LNCAP (cell line): ENCODE results near the gene EEFSEC.

ENCODE experiments used
- TF ChIP-seq, protein P1 (sequence below): fragments of 450-650 bp; IDR thresholded peaks from 2 replicates; pipeline ENCODE4 v1.5.1; 2017; ENCODE audit warnings: mild to moderate bottlenecking

Gene EEFSEC

DNA sequence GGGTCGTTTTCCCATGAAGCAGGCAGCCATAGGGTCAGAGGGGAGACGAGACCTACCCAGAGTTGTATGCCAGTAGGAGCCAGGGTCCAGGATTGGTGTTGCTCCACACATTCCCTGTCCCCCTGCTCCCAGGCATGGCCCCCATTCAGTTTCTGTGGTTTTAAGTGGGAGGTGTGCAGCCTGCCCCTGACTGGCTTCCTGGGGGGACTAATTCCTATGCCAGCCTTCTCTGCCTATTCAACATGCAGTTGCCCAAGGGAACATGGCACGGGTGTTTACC lies 126.3 kb downstream of the EEFSEC start:
- TF ChIP-seq, protein P1, sequence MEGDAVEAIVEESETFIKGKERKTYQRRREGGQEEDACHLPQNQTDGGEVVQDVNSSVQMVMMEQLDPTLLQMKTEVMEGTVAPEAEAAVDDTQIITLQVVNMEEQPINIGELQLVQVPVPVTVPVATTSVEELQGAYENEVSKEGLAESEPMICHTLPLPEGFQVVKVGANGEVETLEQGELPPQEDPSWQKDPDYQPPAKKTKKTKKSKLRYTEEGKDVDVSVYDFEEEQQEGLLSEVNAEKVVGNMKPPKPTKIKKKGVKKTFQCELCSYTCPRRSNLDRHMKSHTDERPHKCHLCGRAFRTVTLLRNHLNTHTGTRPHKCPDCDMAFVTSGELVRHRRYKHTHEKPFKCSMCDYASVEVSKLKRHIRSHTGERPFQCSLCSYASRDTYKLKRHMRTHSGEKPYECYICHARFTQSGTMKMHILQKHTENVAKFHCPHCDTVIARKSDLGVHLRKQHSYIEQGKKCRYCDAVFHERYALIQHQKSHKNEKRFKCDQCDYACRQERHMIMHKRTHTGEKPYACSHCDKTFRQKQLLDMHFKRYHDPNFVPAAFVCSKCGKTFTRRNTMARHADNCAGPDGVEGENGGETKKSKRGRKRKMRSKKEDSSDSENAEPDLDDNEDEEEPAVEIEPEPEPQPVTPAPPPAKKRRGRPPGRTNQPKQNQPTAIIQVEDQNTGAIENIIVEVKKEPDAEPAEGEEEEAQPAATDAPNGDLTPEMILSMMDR = no peak

DNA sequence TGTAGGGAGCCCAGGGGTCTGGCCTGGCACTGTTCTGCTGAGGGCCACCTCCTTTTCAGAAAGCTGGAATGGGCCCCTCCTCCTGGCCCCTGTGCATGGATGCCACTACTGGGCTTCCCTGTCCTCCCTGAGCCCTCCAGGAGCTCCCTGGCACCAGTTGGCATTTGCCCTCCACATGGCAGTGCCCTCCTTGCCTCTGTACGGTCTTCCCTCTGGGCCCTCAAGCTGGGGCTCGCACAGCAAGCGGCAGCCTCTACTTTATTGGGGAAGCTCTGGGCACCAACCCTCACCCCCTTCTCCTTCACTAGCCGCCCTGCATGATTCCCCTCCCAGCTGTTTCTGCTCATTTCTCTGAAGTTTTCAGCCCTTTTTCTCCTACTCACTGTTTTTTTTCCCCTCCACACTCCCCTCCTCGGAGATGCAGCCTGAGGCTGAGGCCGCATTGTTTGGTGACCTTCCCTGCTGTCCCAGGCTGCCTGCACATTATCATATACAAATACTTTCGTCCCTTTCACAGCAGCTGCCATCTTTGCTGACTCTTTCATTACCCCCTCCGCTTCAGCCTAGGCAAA lies 127.3 kb downstream of the EEFSEC start:
- TF ChIP-seq, protein P1 = no peak

GRCh38 chr3:128281056-128281455 lies 127.8 kb downstream of the EEFSEC start:
- TF ChIP-seq, protein P1 = no peak

DNA sequence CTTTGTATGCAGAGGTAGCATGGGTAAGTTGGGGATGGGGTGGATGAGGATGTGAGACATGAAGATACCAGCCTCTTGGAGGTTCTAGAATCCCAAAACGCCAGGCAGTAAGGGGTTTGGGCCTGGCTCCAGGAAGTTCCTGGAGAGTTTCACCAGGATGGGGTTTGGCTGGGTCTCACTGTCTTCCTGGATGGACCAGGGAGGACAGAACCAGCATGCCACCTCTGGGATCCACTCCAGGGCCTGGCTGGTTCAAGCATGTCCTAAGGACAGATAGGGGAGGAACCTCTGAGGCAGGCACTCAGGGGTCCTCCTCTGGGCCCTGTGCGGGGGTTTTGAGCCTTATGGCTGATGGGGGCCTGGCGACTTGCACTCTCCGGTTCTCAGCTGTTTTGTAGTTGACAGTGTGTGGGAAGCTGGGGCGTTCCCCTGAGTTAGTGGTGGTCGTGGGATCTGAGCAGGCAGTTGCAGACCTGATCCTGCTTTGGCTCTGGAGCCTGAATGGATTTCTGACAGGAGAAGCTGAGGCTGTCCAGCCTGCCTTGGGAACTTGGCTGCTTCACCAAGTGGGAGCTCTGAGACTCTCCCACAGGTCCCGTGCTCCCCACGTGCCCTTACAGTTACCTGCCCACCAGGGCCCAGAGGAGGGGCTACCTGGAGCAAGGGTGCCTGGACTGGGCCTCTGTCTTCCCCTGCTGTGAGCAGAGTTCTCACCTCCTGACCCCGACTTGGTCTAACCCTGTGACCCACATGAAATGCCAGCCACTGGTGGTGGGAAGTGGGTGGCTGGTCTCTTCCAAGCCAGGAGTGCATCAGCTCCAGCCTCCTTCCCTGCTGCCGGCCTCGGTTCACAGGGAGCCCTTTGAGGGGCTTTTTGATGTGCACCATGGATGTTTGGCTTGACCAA lies 128.4 kb downstream of the EEFSEC start:
- TF ChIP-seq, protein P1 = no peak

DNA sequence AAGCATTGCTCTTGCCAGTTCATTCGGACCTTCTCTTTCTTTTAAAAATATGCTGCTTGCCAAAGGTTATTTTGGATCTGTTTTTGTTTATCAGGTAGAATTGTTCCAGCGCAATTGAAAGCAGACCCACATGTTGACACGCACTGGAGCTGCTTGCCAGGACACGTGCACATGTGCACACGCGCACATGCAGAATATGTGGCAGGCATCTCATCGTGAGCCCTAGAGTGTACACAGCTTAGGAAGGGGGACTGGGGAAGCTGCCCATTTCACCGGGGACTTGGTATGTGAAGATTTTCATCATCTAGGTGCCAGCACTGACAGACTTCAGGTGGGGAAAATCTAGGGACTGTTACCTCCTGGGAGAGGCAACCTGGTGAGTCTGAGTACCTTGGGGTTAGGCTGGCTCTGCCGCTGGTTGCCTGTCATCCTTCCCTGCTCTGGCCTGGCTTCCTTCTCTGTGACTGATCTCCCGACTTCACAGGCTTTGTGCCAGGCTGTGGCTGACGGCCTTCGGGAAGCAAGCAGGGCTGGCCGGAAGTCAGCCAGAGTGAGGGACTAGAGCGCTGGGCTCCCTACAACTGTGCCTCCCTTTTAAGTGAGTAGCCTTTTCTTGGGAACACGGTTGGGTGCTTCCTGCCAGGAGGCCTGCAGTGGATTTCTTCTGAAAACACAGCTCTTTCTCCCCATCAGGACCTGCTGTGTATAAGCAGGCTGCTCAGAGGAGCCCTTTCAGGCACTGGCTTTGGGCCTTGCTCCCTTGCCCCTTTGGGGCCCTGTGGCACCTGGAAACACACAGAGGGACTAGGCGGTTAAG lies 129.3 kb downstream of the EEFSEC start:
- TF ChIP-seq, protein P1 = no peak

DNA sequence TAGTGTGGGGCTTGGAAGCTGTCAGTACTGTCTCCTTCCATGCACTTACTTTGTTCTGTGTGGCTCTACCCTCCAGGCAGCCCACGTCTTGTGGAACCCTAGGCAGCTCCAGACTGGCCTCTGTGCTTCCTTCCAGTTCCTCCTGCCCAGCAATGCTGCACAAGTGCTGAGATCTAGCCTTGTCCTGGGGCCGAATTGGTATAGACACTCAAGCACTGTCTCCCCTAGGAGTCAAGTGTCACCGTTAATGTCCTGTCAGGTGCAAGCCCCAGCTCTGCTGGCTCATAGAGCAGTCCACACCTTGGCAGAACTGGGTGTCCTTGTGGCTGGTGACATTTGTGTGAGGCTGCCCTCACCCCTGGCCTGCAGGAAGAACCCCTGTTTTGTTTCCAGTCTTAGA lies 130.1 kb downstream of the EEFSEC start:
- TF ChIP-seq, protein P1 = no peak

DNA sequence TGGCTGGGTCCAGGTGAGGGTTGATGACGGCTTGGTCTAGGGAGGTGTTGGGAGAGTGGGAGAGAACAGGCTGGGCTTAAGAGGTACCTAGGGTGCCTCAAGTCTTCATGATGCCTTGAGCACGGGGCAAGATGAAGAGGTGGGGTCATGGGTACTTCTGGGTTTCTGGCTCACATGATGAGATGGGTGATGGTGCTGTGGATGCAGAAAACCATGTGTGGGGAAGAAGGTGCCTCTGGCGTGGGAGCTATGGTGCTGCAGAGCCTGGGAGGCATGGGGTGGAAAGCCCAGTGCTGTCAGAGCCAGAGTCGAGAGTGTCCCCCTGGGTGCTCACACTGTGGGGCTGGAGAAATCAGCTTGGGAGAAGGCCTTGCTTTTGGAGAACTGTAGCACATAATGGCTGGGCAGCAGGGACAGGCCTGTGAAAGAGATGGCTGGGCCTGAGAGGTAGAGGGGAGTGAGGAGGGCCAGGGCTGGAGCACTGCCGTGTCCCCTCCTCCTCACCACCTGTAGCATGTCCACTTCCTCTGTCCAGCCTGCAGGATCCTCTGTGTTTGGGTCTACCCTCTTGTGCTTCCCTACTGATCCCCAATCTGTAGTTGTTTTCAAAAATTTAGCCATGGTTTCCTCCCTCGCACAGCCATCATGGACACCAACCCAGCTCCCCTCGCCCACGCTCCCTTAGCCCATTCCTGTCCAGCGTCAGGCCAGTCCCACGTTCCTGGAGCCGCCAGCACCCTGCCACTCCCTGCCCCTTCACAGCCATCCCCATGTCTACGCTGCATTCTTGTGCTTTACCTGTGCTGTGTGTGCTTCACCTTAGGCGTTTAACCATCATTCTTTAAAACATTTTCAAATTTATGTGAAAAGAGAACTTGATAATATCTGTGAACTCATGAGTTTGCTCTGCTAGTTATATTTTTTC lies 132.0 kb downstream of the EEFSEC start:
- TF ChIP-seq, protein P1 = no peak
